ENCODE results near the gene HES1.
"Not testable (repeated sequence)": the region's sequence is repeated elsewhere in the genome, so short reads cannot be mapped to it uniquely, and the experiment has no call there.

Gene HES1, protein sequence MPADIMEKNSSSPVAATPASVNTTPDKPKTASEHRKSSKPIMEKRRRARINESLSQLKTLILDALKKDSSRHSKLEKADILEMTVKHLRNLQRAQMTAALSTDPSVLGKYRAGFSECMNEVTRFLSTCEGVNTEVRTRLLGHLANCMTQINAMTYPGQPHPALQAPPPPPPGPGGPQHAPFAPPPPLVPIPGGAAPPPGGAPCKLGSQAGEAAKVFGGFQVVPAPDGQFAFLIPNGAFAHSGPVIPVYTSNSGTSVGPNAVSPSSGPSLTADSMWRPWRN

DNA sequence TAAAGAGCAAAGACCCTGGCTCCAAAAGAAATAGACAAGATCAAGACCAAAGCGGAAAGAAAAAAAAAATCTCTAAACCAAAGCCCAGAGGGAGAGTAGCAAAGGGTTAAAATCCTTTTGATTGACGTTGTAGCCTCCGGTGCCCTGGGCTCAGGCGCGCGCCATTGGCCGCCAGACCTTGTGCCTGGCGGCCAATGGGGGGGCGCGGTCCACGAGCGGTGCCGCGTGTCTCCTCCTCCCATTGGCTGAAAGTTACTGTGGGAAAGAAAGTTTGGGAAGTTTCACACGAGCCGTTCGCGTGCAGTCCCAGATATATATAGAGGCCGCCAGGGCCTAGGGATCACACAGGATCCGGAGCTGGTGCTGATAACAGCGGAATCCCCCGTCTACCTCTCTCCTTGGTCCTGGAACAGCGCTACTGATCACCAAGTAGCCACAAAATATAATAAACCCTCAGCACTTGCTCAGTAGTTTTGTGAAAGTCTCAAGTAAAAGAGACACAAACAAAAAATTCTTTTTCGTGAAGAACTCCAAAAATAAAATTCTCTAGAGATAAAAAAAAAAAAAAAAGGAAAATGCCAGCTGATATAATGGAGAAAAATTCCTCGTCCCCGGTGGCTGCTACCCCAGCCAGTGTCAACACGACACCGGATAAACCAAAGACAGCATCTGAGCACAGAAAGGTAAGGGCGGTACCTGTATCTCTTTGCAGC lies at the start of gene HES1:
HES1 (plus strand) TSS at position 343 of the 713 bp plus-strand sequence; CDS start at position 576, 233 bp downstream.
- DNase-seq (ENCODE audit: low read depth, low spot score): peak; percentile 99
- Histone ChIP-seq H3K4me3 (peak within 1 kb of the TSS; percentile 86), H3K36me3 (ENCODE audit: insufficient read depth, low read length) (peaks cover 25% of the 10 kb centered on the region), H3K9me3 (ENCODE audit: low read depth, low read length) (no peaks in the 10 kb centered on the region), H3K27ac (peak within 1 kb of the TSS; percentile 91), H3K9ac (ENCODE audit: insufficient read length) (peak within 1 kb of the TSS; percentile 82)
- TF ChIP-seq EZH2 (IDR thresholded peaks at IDR 0.05): no peak
- TF ChIP-seq POLR2AphosphoS5 (IDR thresholded peaks at IDR 0.05; ENCODE audit: borderline replicate concordance, low read depth, low read length): peak; percentile 100

DNA sequence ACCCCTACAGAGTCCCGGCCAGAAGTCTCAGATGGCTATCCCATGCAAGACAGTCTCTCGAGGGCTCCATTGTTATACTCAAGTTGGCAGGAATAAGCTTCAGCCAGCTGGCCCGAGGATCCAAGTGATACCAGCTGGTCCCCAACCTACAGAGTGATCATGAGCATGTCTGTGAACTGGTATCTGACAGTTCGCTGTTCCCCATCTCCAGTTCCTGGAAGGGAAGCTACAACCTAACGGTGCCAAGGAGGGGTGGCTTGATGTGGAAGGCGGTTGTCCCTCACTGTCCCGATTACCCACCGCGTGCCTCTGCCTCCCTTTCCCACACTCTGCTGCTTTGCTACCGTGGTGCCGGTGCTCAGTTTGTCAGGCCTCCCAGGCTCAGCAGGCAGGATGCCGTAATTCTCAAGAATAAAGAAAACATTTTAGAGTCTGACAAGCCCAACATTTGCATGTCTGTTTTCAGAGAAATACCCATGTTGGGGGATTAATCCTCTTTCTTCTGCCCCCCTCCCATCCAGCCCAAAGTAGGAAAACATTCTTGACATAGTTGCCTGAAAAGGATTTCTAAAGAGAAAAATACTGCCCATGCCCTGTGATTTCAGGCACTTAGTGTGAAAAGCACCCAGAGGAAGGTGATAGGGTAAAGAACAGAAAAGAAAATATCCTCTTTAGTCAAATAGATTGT lies 49.4 kb upstream of the HES1 start:
- no peaks in the 10 kb centered on the region for H3K9me3 ChIP-seq (ENCODE audit: low read depth, low read length)
- H3K27ac ChIP-seq: peak overlapping the region; percentile 99
- peak overlapping the region; percentile 4 for H3K9ac ChIP-seq (ENCODE audit: insufficient read length)
- no peak for DNase-seq (ENCODE audit: low read depth, low spot score)
- no peaks in the 10 kb centered on the region for H3K36me3 ChIP-seq (ENCODE audit: insufficient read depth, low read length)
- H3K4me3 ChIP-seq: no peak overlapping the region
- TF ChIP-seq EZH2 (IDR thresholded peaks at IDR 0.05) (no peak), POLR2AphosphoS5 (IDR thresholded peaks at IDR 0.05; ENCODE audit: borderline replicate concordance, low read depth, low read length) (no peak), FOXP2 (optimal IDR thresholded peaks at IDR 0.05; ENCODE audit: control extremely low read depth, extremely low read length, insufficient read depth) (no peak)

DNA sequence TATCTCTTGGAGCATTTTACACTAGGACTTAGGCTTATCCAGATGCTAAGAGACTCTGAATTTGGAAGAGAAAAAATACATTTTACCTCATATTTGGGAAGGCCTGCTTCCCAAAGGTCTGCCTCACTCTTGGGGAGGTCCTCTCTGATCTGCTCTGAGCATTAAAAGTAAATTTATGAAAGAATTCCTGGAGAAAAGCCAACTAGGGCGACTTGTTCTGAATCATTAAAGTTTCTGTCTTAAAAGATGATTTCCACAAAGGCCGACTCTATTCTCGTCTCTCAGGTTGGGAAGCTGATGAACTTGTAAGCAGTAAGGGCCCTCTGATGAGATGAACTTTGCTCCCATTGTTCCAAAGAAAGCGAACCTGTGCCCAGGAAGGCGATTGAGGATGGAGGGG lies 48.7 kb upstream of the HES1 start:
- no peak for DNase-seq (ENCODE audit: low read depth, low spot score)

DNA sequence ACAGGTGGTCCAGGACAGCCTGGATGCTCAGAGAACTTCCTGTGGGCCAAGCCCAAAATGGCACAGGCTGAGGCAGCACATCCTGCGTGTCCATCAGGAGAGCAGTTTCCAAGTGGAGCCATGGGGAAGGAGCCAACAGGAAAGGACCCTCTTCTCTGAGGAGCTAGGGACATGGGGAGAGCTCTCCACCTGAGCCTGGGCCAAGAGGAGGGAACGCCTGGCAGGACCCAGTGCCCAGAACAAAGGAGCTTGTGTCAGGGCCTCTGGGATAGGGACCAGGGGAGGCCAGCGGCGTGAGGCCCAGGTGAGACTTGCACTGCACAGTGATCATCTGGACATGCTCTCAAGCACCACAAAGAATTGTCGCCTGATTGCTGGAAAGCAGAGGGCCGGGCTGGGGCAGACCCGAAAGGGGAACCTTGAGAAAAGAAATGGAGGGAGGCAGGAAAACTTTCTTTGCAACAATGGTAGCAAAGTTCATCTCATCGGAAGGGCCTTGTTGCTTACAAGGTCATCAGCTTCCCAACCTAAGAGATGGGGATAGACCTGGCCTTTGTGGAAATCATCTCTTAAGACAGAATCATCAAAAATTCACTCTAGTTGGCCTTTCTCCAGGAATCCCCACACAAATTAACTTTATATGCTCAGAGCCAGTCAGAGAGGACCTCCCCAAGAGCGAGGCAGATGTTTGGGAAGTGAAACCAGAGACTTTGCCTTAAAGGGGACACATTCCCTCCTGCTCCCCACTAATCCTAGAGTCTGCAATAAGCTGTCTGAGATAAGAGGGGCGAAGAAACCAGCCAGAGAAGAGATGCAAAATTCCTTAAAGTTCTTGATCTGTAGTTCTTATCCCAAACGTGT lies 47.7 kb upstream of the HES1 start:
- Histone ChIP-seq H3K9me3 (ENCODE audit: low read depth, low read length) (no peaks in the 10 kb centered on the region), H3K27ac (peak overlapping the region; percentile 99), H3K36me3 (ENCODE audit: insufficient read depth, low read length) (no peaks in the 10 kb centered on the region), H3K4me3 (peak overlapping the region; percentile 26; the same call in 1 of the 2 replicates), H3K9ac (ENCODE audit: insufficient read length) (no peak overlapping the region)
- peak; percentile 58 for DNase-seq (ENCODE audit: low read depth, low spot score)
- TF ChIP-seq POLR2AphosphoS5 (IDR thresholded peaks at IDR 0.05; ENCODE audit: borderline replicate concordance, low read depth, low read length) (no peak; the same call in 1 of the 2 replicates), EZH2 (IDR thresholded peaks at IDR 0.05) (no peak), FOXP2 (optimal IDR thresholded peaks at IDR 0.05; ENCODE audit: control extremely low read depth, extremely low read length, insufficient read depth) (no peak)

More for the DNA sequence above, 48.7 kb upstream of the HES1 start:
- TF ChIP-seq POLR2AphosphoS5 (IDR thresholded peaks at IDR 0.05; ENCODE audit: borderline replicate concordance, low read depth, low read length): no peak
- TF ChIP-seq EZH2 (IDR thresholded peaks at IDR 0.05): no peak
- no peak for TF ChIP-seq FOXP2 (optimal IDR thresholded peaks at IDR 0.05; ENCODE audit: control extremely low read depth, extremely low read length, insufficient read depth)
- H3K27ac ChIP-seq: peak overlapping the region; percentile 99
- no peaks in the 10 kb centered on the region for H3K9me3 ChIP-seq (ENCODE audit: low read depth, low read length)
- H3K36me3 ChIP-seq (ENCODE audit: insufficient read depth, low read length): no peaks in the 10 kb centered on the region
- H3K9ac ChIP-seq (ENCODE audit: insufficient read length): peak overlapping the region; percentile 4
- H3K4me3 ChIP-seq: no peak overlapping the region

DNA sequence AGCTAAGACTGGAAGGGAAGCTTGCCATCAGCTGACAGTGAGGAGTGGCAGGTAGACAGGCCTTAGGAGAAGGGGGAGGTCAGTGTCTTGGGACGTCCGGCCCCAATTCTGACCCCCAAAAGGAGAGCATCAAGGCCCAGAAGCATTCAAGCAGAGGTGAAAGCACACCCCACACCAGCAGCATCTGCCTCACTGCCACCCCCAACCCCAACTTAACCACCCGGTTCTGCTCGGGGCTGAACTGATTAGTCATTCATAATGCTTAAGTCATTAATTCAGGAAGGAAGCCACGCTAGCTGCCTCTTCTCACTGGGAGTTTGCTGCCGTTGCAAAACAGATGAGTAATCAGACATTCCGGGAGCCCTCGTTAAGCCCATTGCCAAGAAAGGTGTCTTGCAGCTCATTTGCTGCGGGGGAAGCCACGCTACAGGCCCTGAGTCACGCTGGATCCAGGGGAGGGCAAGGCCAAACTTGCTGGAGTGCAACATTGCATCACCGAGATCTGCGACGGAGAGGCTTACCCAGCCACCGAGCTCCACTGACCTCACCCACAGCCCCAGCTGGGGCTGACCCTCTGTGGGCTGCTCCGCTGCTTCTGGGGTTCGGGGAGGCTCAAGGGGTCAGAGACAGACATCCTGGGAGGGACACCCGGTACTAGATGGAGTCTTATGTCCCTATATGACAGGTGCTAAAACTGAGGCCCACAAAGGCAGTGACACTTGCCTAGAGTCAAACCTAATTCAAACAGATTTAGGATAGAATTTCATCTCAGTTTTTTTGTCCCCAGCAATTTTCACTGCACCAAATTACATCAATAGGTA lies 46.4 kb upstream of the HES1 start:
- Histone ChIP-seq H3K27ac (peak overlapping the region; percentile 99), H3K36me3 (ENCODE audit: insufficient read depth, low read length) (no peaks in the 10 kb centered on the region), H3K9me3 (ENCODE audit: low read depth, low read length) (no peaks in the 10 kb centered on the region), H3K4me3 (peak overlapping the region; percentile 65), H3K9ac (ENCODE audit: insufficient read length) (peak overlapping the region; percentile 83)
- DNase-seq (ENCODE audit: low read depth, low spot score): peak; percentile 99
- TF ChIP-seq POLR2AphosphoS5 (IDR thresholded peaks at IDR 0.05; ENCODE audit: borderline replicate concordance, low read depth, low read length) (peak; percentile 76), FOXP2 (optimal IDR thresholded peaks at IDR 0.05; ENCODE audit: control extremely low read depth, extremely low read length, insufficient read depth) (no peak)

DNA sequence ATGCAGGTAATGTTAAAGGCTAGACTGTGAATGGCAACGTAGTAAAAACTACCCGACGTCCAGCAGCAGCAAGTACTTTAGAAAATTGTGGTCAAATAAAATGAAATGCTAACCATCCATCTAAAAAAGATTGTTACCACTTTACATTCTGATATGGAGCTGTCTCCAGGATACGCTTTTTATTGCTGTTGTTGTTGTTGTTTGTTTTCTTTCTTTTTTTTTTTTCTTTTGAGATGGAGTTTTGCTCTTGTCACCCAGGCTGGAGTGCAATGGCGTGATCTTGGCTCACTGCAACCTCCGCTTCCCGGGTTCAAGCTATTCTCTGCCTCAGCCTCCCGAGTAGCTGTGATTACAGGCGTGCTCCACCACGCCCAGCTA lies 45.8 kb upstream of the HES1 start:
- peak overlapping the region; percentile 65 for H3K4me3 ChIP-seq
- peak overlapping the region; percentile 83 for H3K9ac ChIP-seq (ENCODE audit: insufficient read length)
- peak overlapping the region; percentile 99 for H3K27ac ChIP-seq
- H3K36me3 ChIP-seq (ENCODE audit: insufficient read depth, low read length); DNase-seq (ENCODE audit: low read depth, low spot score); H3K9me3 ChIP-seq (ENCODE audit: low read depth, low read length): not testable (repeated sequence)

DNA sequence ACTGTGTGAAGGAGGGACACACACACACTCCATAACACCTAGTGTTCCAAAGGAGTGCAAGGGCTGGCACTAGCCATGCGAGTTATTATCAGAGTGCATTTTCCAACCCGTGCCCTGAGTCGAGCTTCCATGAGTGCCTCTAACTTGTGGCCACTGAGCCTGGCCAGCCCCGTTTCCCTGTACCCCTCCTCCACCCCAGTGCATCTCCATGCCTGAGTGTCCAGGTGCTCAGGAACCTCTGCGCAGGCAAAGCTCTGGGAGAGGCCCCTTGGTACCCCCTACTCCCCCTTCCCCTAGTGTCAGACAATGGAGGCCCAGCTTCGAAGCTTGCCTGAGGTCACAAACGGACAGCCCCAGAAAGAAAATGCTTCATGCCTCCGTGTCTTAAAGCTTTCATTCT lies 45.2 kb upstream of the HES1 start:
- no peak for TF ChIP-seq POLR2AphosphoS5 (IDR thresholded peaks at IDR 0.05; ENCODE audit: borderline replicate concordance, low read depth, low read length)
- no peak for TF ChIP-seq EZH2 (IDR thresholded peaks at IDR 0.05)
- TF ChIP-seq FOXP2 (optimal IDR thresholded peaks at IDR 0.05; ENCODE audit: control extremely low read depth, extremely low read length, insufficient read depth): no peak
- Histone ChIP-seq H3K9me3 (ENCODE audit: low read depth, low read length) (no peaks in the 10 kb centered on the region), H3K36me3 (ENCODE audit: insufficient read depth, low read length) (no peaks in the 10 kb centered on the region), H3K4me3 (no peak overlapping the region), H3K9ac (ENCODE audit: insufficient read length) (no peak overlapping the region), H3K27ac (peak overlapping the region; percentile 48)
- no peak for DNase-seq (ENCODE audit: low read depth, low spot score)

Data from SK-N-MC (cell line).